ENCODE data around the gene CPNE7. TPM values are rescaled to one million over a fixed set of nuclear protein-coding genes. Genes with fewer than 3 reads are reported as not detected.

CPNE7 gene
- total and polyA plus RNA-seq, 9 of the 15 experiments (the other 6 are each of a cell fraction or from before 2014, with no cell fraction given), result 0.30 to 73.4 (median 32.7) TPM

GRCh38 chr16:89617036-89617435, 41.5 kb downstream of the CPNE7 start:
- Histone ChIP-seq H3K4me3 (no peak overlapping the region), H3K9me3 (replicated peaks; ENCODE audit: control insufficient read depth, insufficient read depth, low read depth, low read length) (no peaks in the 10 kb centered on the region), H3K36me3 (ENCODE audit: control insufficient read depth, insufficient read depth, low read length) (no peaks in the 10 kb centered on the region), H3K9ac (ENCODE audit: insufficient read depth in 1 of 2, low read depth in 2 of 2, low read length in 2 of 2) (no peak overlapping the region; a peak in 1 of 4 replicates), H4K20me1 (replicated peaks; ENCODE audit: control insufficient read depth, insufficient read depth, low read length) (no peaks in the 10 kb centered on the region), H2AFZ (ENCODE audit: low read depth, low read length) (peak overlapping the region; percentile 33; the same call in 1 of the 2 replicates), H3K27ac (ENCODE audit: extremely low read depth, low read depth, low read length) (no peak overlapping the region), H3K4me1 (replicated peaks in 1 of 2; ENCODE audit: control insufficient read depth in 2 of 2, insufficient read depth in 2 of 2, low read length in 2 of 2) (peaks cover 0 to 57% of the 10 kb centered on the region in 2 experiments; a peak in 2 of 5 replicates), H3K4me2 (ENCODE audit: insufficient read depth, low read length) (no peak overlapping the region), H3K27me3 (ENCODE audit: control insufficient read depth in 2 of 2, insufficient read depth in 2 of 2, low read length in 2 of 2) (peaks cover 8 to 21% of the 10 kb centered on the region in 2 experiments), H3K9me1 (ENCODE audit: control insufficient read depth, insufficient read depth, low read length) (no peaks in the 10 kb centered on the region), H3K79me2 (ENCODE audit: control insufficient read depth, insufficient read depth, low read length) (no peaks in the 10 kb centered on the region)
- DNase-seq (ENCODE audit: extremely low read depth in 1 of 4, low spot score in 3 of 4) (no peak), FAIRE-seq (no peak), ATAC-seq (no peak; the same call in 2 of the 3 replicates)
- in situ Hi-C loops (cut with MboI) (no loop called here), intact Hi-C loops (cut with micrococcal nuclease) (no loop called here)
- WGBS (ENCODE audit: insufficient coverage, low coverage, missing lambda C conversion rate), result 20% methylated on average over 6 of the region's 6 CpGs
- CTCF ChIA-PET (ENCODE audit: low intra/inter-chr PET ratio), result no interaction called here
- no TSS peak for BruUV-seq (replicated peaks)
- POLR2A ChIA-PET, result interaction anchor here (0.6 to 1.1 kb wide), 3 partner anchors 43 to 171 kb away, joined by 3 to 4 read pairs (median 3); no protein-coding TSS in a partner anchor
- TF ChIP-seq MITF (IDR thresholded peaks at IDR 0.05) (no peak), PHB (CRISPR knock-in tag; IDR thresholded peaks at IDR 0.05) (no peak), USF2 (CRISPR knock-in tag; IDR thresholded peaks at IDR 0.05) (no peak)

Data from K562 (cell line).